Activated CD4-positive, alpha-beta T cell treated with anti-CD3 and anti-CD28 coated beads for 1 hour (primary cell): Measurements from ENCODE around the gene HACD3.
"Not testable (repeated sequence)": the region's sequence is repeated elsewhere in the genome, so short reads cannot be mapped to it uniquely, and the experiment has no call there.

ENCODE experiments used
- DNase-seq: peaks from one replicate; pipeline ENCODE4 v3.0.0-alpha.2; 2020

Gene HACD3

GRCh38 chr15:65530318-65531111 is at the start of gene HACD3:
TSS of gene HACD3 (plus strand) at chr15:65530463. CDS start at chr15:65530632, 169 bp downstream.
- peak; percentile 82 for DNase-seq

GRCh38 chr15:65484876-65485275 is 45.4 kb upstream of the HACD3 start:
- DNase-seq = no peak

GRCh38 chr15:65494076-65494475 is 36.2 kb upstream of the HACD3 start:
- no peak for DNase-seq

- DNase-seq = no peak
Observed at GRCh38 chr15:65509321-65509720, 20.9 kb upstream of the HACD3 start.

- DNase-seq = no peak
Observed at GRCh38 chr15:65512189-65512588, 18.1 kb upstream of the HACD3 start.

- no peak for DNase-seq
Observed at GRCh38 chr15:65512807-65513416, 17.4 kb upstream of the HACD3 start.

- DNase-seq = peak; percentile 90
Observed at GRCh38 chr15:65516997-65517865, 13.0 kb upstream of the HACD3 start, which contains the start of gene DPP8. TSS of gene DPP8 (minus strand) at chr15:65517689. CDS start at chr15:65512553, 5,136 bp downstream.

- no peak for DNase-seq
Observed at GRCh38 chr15:65517866-65518207, 12.4 kb upstream of the HACD3 start.

- no peak for DNase-seq
Observed at GRCh38 chr15:65518633-65519285, 11.5 kb upstream of the HACD3 start.

- DNase-seq = no peak
Observed at GRCh38 chr15:65521350-65521749, 8.9 kb upstream of the HACD3 start.

- DNase-seq = no peak
Observed at GRCh38 chr15:65524226-65524625, 6.0 kb upstream of the HACD3 start.

GRCh38 chr15:65525622-65526021 is 4.6 kb upstream of the HACD3 start:
- DNase-seq = no peak

GRCh38 chr15:65528461-65529060 is 1.7 kb upstream of the HACD3 start:
- no peak for DNase-seq

GRCh38 chr15:65529762-65530317 is 423 bp upstream of the HACD3 start:
- DNase-seq = no peak

- no peak for DNase-seq
Observed at GRCh38 chr15:65532738-65533051, 2.4 kb downstream of the HACD3 start.

GRCh38 chr15:65533057-65533756 is 2.9 kb downstream of the HACD3 start:
- no peak for DNase-seq

- no peak for DNase-seq
Observed at GRCh38 chr15:65535192-65535591, 4.9 kb downstream of the HACD3 start.

GRCh38 chr15:65540314-65540713 is 10.1 kb downstream of the HACD3 start:
- no peak for DNase-seq

GRCh38 chr15:65541231-65541820 is 11.1 kb downstream of the HACD3 start:
- no peak for DNase-seq

- DNase-seq = no peak
Observed at GRCh38 chr15:65547841-65548240, 17.6 kb downstream of the HACD3 start.

GRCh38 chr15:65549288-65549687 is 19.0 kb downstream of the HACD3 start:
- not testable (repeated sequence) for DNase-seq
